BJ (cell line): ENCODE results near the gene EEF1E1. TPM values are rescaled to one million over a fixed set of nuclear protein-coding genes. Genes with fewer than 3 reads are reported as not detected.
A peak's percentile ranks its signal among the peaks of the same experiment; 100 is the strongest.

Experiments
- CTCF ChIA-PET: fragments of 350-600 bp; formaldehyde crosslinking; extraction: SDS; loops from one replicate; lab custom pipeline; 2021; ENCODE audit warnings: antibody characterized with exemption, inconsistent platforms; lab: Yijun Ruan, JAX
- POLR2A ChIA-PET: fragments of 300-600 bp; sonication (Branson Sonifier 250); formaldehyde crosslinking; extraction: SDS; loops from one replicate; lab custom pipeline; 2021; ENCODE audit warnings: antibody characterized with exemption; lab: Charles Lee
- DNase-seq: peaks from one replicate; pipeline ENCODE4 v3.0.0-alpha.2; 2011; ENCODE audit warnings: low read depth
- H3K27me3 ChIP-seq: 2 replicates; pipeline ENCODE4 v1.6.0; 2011; ENCODE audit warnings: low read length; ENCODE audit not compliant: control insufficient read depth, insufficient read depth
- H3K36me3 ChIP-seq: 2 replicates; pipeline ENCODE4 v1.5.1; 2011; ENCODE audit warnings: low read length; ENCODE audit not compliant: control insufficient read depth, insufficient read depth
- H3K4me3 ChIP-seq: 2 replicates; pipeline ENCODE4 v1.5.1; 2011; ENCODE audit warnings: low read depth, mild to moderate bottlenecking, control low read depth, low read length
- polyA plus RNA-seq: library from polyadenylated mRNA; depleted of rRNA; stranded (reverse); fragments of >200 nt; gene quantifications from 2 replicates; pipeline ENCODE4 v1.2.3, GENCODE V29; 2011
- TF ChIP-seq, protein P1 (sequence below): IDR thresholded peaks from 2 replicates; pipeline ENCODE4 v1.5.1; 2011; ENCODE audit warnings: low read depth, mild to moderate bottlenecking, control low read depth, inconsistent platforms, low read length, moderate library complexity; ENCODE audit not compliant: insufficient read depth

The EEF1E1 gene
- polyA plus RNA-seq, 1 experiment, result 26.4 TPM

DNA sequence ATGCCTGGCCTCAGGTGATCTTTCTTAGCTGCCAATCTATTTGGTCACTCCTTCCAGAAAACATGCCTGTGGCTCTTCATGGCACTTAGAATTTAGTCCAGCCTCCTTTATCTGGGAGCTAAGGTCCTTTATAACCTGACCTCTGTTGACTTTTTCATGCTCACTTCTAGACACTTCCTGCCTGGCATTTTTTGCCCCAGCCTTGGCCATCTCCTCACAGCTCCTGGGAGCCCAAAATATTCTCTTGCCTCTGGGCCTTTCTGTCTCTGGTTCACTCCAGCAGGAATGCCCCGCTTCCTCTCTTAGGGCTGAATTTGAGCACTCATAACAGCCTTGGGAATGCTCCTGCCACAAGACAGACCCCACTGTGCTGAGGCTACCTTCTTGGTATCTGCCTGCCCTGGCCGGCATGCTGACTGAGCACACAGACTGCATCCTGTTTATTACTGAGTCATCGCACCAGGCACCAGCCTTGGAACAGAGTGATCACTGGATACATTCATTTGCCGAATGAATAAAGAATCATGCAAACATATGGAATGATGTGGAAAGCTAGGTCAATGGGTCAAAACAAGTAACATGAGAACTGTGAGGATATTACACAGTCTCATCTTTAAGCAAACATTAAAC is 5.8 kb upstream of the EEF1E1 start:
- ChIA-PET CTCF (interaction anchor here (1.3 to 1.4 kb wide), 2 partner anchors 23 to 111 kb away, joined by 3 read pairs; no protein-coding TSS in a partner anchor), POLR2A (no interaction called here)
- Histone ChIP-seq H3K27me3 (no peaks in the 10 kb centered on the region), H3K4me3 (no peak overlapping the region), H3K36me3 (no peaks in the 10 kb centered on the region)
- DNase-seq, result peak; percentile 75
- TF ChIP-seq, protein P1, sequence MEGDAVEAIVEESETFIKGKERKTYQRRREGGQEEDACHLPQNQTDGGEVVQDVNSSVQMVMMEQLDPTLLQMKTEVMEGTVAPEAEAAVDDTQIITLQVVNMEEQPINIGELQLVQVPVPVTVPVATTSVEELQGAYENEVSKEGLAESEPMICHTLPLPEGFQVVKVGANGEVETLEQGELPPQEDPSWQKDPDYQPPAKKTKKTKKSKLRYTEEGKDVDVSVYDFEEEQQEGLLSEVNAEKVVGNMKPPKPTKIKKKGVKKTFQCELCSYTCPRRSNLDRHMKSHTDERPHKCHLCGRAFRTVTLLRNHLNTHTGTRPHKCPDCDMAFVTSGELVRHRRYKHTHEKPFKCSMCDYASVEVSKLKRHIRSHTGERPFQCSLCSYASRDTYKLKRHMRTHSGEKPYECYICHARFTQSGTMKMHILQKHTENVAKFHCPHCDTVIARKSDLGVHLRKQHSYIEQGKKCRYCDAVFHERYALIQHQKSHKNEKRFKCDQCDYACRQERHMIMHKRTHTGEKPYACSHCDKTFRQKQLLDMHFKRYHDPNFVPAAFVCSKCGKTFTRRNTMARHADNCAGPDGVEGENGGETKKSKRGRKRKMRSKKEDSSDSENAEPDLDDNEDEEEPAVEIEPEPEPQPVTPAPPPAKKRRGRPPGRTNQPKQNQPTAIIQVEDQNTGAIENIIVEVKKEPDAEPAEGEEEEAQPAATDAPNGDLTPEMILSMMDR, result no peak

GRCh38 chr6:8105791-8106190 is 3.4 kb upstream of the EEF1E1 start:
- DNase-seq, result no peak
- Histone ChIP-seq H3K4me3 (no peak overlapping the region), H3K27me3 (no peaks in the 10 kb centered on the region), H3K36me3 (no peaks in the 10 kb centered on the region)
- ChIA-PET CTCF (interaction anchor here (1.5 kb wide), 1 partner anchor 25 kb away, joined by 6 read pairs; no protein-coding TSS in a partner anchor), POLR2A (no interaction called here)
- TF ChIP-seq, protein P1, result no peak

GRCh38 chr6:8103726-8104125 is 1.4 kb upstream of the EEF1E1 start:
- ChIA-PET CTCF (no interaction called here), POLR2A (no interaction called here)
- no peaks in the 10 kb centered on the region for H3K27me3 ChIP-seq
- DNase-seq, result no peak
- TF ChIP-seq, protein P1, result no peak
- no peaks in the 10 kb centered on the region for H3K36me3 ChIP-seq
- no peak overlapping the region for H3K4me3 ChIP-seq

- ChIA-PET CTCF (no interaction called here), POLR2A (interaction anchor here (0.6 kb wide), 1 partner anchor 107 kb away, joined by 7 read pairs; no protein-coding TSS in a partner anchor)
- H3K36me3 ChIP-seq, result peaks cover 7% of the 10 kb centered on the region
- no peak overlapping the region for H3K4me3 ChIP-seq
- TF ChIP-seq, protein P1, result no peak
- H3K27me3 ChIP-seq, result no peaks in the 10 kb centered on the region
- DNase-seq, result no peak
Measured at GRCh38 chr6:8100159-8100854, 2.0 kb downstream of the EEF1E1 start.

GRCh38 chr6:8090650-8091049 is 11.7 kb downstream of the EEF1E1 start:
- no peaks in the 10 kb centered on the region for H3K27me3 ChIP-seq
- CTCF ChIA-PET, result no interaction called here
- H3K36me3 ChIP-seq, result peaks cover 6% of the 10 kb centered on the region
- POLR2A ChIA-PET, result no interaction called here
- TF ChIP-seq, protein P1, result no peak
- no peak overlapping the region for H3K4me3 ChIP-seq
- DNase-seq, result no peak
